HUDEP-2 (cell line): ENCODE data around the gene SYT8.

Source experiments
- DNase-seq, 76 experiments: peaks; one replicate each; lab custom pipeline; 2025; ENCODE audit not compliant: unreplicated experiment in 76 of 76; lab: John Stamatoyannopoulos, UW

The SYT8 gene

DNA sequence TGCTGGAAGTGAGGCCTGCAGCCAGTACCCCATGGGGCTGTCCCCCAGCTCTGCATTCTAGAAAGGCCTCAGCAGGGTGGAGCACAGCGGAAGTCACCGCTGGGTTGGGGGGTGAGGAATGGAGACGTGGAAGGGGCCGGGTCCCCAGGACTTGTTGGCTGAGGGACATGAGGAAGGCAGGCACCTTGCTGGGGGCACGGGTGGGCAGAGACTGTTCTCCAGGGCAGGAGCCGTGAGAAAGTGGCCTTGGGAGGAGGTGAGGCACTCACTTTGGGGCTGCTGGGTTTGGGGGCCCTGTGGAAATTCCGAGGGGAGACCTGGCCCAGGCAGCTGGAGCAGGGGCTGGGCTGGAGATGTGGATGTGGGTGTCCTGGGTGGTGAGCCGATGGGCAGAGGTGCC lies 9.0 kb downstream of the SYT8 start:
- no peak for DNase-seq

DNA sequence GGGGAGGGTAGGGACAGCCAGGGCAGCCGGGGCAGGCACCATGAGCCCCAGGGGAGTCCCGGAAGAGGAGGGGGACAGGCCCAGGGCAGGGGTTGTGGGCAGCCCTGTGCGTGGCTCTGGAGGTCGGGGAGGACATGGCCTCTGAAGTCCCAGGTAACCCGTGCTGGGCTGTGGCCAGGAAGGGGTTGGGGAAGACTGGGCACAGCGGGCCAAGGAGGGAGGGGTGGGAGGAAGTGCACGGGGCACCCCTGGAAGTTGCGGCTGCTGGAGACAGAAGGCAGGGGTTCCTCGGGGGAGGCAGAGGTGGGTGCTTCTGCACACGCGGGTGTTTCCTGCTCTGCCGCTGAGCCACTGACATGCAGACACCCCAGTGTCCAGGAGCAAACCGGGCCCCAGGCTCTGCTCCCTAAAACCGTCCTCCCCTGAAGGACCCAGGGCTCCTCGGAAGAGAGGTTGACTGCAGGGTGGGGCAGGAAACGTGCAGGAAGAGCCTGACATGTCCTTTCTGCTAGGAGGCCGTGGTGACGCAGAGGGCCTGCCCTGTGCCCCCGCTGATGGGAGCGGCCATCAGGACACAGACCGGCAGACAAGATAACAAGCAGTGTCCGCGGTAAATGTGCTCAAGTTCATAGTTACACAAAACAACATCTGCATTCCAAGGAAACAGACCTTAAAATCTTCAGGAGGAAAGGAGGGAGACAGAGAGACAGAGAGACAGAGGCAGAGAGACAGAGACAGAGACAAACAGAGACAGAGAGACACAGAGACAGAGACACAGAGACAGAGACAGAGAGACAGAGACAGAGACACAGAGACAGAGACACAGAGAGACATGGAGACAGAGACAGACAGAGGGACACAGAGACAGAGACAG lies 9.7 kb downstream of the SYT8 start:
- DNase-seq: peak in 73 of 76 experiments; percentile 13 to 80 (median 63)

DNA sequence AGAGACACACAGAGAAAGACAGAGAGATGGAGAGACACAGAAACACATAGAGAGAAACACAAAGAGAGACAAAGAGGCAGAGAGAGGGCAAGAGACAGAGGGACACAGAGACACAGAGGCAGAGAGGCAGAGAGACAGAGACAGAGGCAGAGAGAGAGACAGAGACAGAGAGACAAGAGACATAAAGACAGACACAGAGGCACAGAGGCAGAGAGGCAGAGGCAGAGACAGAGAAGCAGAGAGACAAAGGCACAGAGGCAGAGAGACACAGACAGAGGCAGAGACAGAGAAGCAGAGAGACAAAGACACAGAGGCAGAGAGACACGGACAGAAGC lies 10.3 kb downstream of the SYT8 start:
- DNase-seq: no peak

DNA sequence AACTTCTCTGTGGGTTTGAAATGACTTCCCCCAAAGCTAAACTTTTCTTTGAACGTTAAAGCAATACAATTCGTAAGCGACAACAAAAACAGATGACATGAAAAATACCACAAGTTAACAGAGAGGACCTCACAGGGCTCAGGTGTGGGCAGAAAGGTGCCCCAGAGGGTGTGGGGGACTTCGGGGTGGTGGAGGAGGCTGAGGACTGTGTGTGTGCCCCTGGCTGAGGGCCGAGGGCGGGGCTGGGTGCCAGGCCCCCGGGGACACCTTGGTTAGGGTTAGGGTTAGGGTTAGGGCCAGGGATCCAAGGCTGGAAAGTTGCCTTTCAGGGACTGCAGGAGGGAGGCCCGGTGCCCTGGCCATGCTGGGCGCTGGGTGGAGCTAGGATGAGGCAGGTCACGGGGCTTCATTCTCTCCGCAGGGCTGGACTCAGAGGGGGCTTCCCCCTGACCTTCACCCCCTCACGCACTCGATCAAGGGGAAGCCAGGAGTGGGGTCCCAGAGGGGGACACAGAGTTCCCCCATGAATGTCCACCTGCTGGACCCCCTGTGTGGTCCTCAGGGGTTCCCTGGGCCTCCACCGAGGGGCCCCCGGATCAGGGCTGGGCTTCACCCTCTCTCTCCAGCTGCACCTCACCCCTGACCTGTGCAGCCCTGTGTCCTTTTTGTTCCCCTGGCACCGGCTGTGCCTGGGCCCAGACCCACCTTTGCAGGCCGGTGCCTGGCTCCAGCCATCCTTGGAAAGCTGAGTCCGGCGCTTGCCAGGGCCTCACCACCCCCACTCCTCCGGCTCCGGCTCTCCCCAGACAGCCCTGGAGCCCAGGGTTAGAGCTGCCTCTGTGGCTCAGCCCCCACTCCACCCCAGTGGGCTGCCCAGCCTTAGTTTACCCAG lies 11.0 kb downstream of the SYT8 start:
- DNase-seq: peak in 1 of 76 experiments; percentile 15

DNA sequence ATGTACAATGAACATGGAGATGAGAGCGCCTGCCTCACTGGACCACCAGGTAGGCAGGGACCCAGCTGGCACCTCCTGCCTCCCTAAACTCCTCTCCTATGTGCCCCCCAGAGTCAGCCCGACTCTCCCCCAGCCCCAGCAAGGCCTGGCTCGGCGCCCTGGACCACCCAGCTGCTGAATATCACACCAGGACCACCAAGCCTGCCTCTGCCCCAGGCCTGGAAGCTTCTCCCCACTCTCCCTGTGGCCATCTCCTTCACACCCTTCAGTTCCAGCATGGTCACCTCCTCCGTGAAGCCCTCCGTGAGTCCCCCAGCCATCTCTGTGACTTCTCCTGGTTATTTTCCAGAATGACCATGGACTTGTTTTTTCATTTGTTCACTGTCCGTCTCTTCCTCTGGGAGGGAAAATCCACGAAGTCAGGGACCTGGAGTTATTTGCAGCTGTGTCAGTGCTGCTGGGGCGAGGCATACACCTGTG lies 11.7 kb downstream of the SYT8 start:
- DNase-seq: no peak

DNA sequence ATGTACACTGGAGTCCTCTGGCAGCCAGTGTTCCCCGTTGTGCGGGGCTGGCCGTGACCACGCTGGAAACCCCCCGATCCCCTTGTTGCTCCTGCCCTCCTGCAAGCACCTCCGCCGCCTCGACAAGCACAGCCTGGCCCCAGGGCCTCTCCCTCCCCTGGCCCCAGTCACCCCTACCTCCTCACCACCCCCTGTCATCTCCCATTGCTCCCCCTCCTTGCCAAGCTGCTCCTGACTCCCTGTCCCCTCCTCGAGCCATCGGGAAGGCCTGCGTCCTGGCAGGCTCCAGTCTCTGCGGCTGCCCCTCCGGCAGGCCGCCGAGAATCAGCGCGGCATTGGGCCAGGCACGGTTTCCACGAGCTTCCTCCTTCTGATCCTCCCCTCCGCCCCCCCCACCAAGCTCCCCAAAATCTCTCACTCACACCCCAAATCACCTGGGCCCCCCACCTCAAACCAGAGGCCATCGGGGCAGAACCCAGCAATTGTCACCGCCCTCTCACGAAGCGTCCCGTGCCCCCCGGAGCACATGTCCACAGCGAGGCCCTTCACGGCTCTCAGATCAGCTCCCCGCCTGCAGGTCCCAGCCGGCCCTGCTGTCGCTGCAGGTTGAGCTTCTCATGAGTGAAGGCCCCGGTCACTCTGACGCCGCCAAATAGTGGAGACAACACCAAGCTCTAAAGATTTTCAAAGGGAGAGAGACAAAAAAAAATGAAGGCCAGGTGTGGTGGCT lies 12.4 kb downstream of the SYT8 start:
- no peak for DNase-seq

DNA sequence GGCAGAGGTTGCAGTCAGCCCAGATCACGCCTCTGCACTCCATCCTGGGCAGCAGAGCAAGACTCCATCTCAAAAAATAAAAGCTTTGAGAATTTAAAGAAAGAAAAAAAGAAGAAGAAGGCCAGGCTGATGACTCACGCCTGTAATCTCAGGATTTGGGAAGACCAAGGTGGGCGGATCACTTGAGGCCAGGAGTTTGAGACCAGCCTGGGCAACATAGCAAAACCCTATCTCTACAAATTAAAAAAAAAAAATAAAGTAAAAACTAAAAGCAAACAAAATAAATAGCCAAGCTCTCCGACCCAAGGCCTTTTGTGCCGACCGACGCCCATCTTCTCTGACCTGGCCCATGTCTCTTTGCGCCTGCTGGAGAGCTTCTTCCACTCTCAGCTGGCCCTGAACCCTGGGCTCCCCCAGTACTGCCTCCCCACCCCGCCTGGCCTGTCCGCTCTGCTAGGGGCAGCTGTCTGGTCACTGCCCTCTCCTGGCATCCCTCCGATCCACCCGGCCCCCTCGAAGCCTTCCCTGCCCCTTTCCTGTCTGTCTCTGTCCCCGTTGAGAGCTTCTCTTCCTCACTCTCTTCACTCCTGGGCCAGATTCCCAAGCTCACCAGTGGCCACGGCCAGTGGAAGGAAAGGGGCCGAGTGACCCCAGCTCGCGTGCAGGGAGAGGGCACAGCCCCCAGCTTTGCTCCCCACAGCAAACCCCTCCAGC lies 13.3 kb downstream of the SYT8 start:
- no peak for DNase-seq

DNA sequence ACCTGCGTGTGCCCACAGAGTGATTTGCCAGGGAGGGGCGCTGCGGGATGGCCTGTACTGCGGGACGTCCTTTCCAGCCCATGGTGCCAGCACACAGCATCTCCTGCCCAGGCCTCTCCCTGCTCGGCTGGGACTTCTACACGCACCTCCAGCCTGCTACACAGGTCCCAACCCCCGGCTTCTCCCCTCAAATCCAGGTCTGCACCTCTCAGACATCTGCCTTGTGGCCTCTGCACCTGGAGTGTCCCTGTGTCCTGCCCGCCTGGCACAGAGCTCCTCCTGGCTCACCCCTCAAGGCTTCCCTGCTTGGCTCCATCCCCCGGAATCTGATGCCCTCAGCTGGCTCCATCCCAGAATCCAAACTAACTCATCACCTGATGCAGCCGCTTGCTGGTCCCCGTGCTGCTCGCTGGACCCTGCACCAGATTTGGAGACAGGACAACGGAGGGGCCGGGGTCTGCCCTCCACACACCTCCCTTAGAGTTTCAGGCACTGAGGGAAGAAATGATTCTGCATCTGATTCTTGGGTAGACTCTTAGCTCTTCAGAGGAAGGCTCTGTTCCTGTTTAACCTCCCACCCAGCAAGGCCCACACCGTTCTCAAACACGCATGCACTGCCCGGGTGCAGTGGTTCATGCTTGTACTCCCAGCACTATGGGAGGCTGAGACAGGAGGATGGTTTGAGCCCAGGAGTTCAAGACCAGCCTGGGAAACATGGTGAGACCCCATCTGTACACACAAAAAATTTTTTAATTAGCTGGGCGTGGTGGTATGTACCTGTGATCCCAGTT lies 14.0 kb downstream of the SYT8 start:
- DNase-seq: no peak

DNA sequence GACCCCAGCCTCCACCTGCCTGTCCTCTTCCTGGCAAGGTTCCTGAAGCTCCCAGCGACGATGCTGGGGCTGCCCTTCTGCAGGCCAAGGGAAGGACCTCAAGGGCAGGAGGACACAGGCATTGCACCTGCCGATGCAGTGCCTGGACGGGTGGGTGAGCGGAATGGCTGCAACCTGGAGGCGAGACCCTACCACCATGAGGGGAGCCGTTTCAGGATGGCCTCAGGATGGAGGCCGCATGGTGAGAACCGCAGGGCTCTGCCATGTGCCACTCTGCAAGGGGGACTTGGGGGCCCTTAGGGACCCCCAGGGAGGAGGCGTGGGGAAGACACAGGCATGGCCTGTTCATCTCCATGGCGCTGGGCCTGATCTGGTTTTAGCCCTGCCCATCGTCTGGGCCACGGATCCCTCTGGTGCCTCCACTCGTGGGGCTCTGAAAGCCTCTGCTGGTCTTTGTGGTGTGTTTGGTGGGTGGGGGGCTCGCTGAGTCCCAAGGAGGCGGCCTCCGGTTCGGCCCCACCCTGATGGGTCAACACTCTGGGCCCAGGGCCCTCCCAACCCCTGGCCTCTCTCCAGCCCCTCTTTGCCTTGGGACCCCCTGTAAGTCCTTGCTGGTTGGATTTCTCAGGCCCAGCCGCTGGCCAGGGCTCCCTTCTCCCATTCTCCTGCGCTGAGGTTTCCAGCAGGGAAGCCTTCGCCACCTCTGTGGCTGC lies 16.8 kb downstream of the SYT8 start:
- no peak for DNase-seq

DNA sequence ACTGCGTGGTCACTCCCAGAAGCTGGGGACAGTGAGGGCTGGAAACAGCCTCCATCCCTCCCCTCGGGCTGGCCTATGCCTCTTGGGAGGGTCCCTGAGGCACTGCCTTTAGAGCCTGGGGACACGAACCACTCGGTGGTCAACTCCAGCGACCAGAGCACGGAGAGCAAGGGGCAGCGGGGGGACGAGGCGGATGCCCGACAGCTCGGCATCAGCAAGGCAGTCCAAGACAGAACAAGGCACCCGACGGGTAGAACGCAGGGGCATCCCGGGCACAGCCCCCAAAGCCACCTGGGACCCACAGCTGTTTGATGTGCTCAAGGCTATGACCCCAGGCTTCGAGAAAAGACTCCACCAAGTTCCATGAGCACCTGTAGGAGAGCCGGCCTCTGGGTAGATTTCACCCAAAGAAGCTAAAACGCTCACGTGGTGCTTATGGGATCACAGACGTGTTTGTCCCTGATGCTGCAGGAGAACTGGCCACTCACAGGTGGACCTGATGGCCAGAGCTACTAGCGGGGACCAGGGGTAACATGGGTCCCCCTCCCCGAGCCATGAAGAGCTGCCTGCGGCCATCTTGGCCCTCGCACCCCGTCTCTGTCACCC lies 17.6 kb downstream of the SYT8 start:
- DNase-seq: no peak

DNA sequence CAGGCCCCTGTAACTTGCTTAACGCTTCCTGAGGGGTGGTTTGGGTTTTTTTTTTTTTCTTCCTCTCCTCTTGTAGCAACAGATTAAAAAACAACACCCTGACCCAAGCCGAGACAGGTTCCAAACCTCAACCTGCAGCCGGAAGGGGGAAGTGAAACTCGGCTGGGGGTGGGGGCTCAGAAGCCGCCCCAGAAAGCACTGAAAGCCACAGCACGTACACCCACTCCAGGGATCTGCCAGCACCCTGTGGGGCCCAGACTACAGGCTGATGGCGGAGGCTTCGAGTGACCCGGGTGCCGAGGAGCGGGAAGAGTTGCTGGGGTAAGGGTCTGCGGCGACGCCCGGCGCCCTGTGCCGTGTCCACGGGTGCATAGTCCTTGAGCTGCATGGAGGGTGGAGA lies 18.1 kb downstream of the SYT8 start, which contains the start of gene LSP1:
TSS of gene LSP1 (plus strand) at position 208 of the 400 bp plus-strand sequence. CDS start at position 269, 61 bp downstream.
- DNase-seq: no peak

DNA sequence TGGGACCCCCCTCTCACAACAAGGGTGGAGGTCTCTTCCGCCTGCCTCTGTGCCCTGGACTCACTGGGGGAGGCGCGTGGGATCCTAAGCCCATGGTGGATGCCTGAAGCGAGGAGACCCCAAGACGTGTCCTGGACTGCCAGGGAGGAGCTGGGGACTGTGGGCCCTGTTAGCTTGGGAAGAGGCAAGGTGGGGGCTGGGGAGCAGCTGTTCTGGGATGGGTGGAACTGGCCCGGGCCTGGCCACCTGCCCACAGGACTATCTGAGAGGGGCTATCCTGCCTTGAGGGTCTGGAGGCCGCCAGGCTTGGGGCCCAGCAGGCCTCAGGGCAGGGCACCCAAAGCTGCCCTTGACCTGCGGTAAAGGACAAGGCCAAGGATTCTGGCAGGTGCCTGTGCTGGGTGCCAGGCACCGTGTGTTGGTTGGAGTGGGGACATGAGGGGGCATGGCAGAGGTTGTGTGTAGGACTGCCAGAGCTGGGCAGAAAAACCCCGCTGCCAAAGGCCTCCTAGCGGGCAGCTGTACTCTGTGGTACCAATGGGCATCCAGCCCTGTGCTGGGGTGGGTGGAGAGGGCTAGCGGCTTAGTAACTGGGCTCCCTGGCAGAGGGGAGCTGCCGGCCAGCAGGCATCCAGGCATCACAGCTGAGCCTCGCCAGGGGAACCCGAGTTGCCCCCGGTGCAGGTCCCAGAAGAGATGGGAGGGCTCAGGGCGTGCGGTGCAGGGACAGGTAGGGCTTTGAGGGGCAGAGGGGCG lies 18.8 kb downstream of the SYT8 start:
- no peak for DNase-seq

DNA sequence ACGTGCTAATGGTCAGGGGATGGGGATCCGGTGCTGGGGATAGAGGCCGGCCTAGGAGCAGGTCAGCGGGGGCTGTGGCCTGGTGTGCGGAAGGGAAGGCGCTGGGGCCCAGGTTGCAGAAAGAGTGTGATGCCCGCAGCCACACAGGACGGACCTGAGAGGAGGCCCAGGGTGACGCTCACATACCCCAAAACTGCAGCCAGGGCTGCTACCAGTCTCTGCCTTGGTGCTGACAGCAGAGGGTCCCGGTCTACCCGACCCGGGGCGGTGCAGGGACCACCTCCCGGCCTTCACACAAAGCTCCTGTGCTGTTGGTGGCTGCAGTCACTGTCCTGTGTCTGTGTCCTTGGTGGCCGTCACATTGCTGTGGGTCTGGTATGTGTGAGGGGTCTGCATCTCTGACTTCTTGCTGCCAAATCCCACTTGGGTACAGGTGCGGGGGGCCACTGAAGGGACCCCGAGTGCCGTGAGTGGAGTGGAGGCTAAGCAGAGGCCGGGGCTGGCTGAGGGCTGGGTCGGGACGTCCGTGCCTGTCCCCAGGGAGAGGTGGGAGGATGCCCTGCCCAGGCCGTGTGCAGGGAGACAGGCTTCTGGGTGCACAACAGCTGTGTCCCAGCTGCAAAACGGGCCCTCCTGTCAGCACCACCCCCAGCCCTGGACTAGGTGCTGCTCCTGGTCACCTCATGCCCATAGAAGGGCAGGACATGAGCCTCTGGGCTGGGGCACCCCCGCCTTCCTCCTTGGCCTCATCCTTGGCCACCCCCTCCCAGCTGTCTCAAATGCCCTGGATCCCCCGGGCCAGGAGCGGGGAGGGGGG lies 19.6 kb downstream of the SYT8 start:
- DNase-seq: no peak

DNA sequence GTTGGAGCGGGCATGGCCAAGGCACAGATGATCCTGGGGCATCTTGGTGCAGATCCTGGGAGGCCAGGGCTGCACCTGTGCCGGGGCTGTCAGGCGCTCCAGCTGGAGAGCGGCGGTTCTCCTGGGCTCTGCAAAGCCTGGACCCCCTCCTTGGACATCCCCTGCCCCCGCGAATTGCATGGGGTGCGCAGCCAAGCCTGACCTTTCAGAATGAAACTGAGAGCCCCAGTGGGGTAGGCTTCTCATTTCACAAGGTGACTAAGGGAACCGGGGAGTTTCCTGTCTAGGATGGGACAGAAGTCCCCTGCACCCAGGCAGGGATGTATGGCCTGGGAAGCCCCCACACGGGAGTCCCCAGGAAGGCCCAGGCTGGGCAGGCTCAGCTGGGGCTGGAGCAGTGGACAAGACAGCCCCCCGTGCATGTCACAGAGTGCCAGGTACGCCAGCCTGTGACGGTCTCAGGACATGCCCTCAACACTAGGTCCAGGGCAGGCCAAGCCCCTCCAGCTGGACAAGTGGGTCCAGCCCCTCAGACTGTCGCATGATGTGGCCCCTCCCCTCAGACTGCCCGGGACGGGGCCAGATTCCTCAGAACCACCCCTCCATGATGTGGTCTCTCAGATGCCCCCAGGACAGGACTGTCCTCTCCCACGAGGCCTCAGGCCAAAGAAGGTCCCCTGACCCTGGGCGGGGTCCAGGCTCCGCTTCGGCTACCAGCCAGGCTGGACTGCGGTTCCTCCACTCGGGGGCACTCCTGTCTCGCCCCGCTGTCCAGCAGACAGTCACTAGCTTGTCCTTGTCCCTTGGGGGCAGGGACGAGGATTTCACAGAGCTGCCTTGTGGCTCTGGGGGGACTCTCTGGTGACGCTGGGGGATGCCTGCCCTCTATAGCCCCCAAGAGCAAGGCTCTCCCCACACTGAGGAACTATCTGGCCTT lies 20.4 kb downstream of the SYT8 start:
- DNase-seq: no peak

DNA sequence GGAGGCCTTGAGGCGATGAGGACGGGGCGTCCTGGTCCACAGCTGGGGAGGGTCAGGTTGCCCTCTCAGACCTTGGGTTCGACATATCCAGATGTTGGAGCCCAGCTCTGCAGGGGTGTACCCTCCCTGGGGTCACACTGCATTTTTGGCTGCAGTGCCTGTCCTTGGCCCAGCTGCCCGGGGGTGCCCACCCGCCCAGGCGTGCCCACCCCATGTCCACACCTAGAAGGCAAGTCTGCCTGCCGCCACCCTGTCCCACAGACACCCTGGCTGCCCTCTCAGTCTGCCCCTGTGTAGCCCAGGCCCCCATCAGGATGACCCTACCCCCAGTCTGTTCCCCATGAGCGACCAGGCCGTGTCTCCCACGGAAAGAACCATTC lies 21.1 kb downstream of the SYT8 start:
- no peak for DNase-seq
